Tongue (tissue), 2 donors: ENCODE measurements around the gene COA7. TPM values are rescaled to one million over a fixed set of nuclear protein-coding genes. Genes with fewer than 3 reads are reported as not detected.
"Not testable (repeated sequence)": the region's sequence is repeated elsewhere in the genome, so short reads cannot be mapped to it uniquely, and the experiment has no call there.

ENCODE experiments used
- DNase-seq: peaks from one replicate; pipeline ENCODE4 v3.0.0-alpha.2; 2015
- total RNA-seq: library from RNA; depleted of rRNA; stranded (reverse); fragments of >200 nt; gene quantifications from one replicate; pipeline ENCODE4 v1.2.3, GENCODE V29; 2014

Gene COA7
- total RNA-seq, 1 donor from 2014 or later = 17.7 TPM

GRCh38 chr1:52706136-52706670, 8.1 kb upstream of the COA7 start:
- DNase-seq = no peak

- peak; percentile 95 for DNase-seq
Measured at GRCh38 chr1:52702886-52703787, 5.0 kb upstream of the COA7 start.

- DNase-seq = no peak
Measured at GRCh38 chr1:52695627-52696026, 2.5 kb downstream of the COA7 start.

- no peak for DNase-seq
Measured at GRCh38 chr1:52693843-52694242, 4.3 kb downstream of the COA7 start.

- DNase-seq = not testable (repeated sequence)
Measured at GRCh38 chr1:52693351-52693750, 4.8 kb downstream of the COA7 start.

GRCh38 chr1:52692697-52693096, 5.5 kb downstream of the COA7 start:
- DNase-seq = no peak

GRCh38 chr1:52691821-52692220, 6.3 kb downstream of the COA7 start:
- no peak for DNase-seq

- no peak for DNase-seq
Measured at GRCh38 chr1:52686830-52687229, 11.3 kb downstream of the COA7 start.

GRCh38 chr1:52686261-52686751, 11.8 kb downstream of the COA7 start:
- DNase-seq = peak; percentile 87

GRCh38 chr1:52684545-52684944, 13.6 kb downstream of the COA7 start:
- no peak for DNase-seq

GRCh38 chr1:52683367-52683940, 14.7 kb downstream of the COA7 start:
- DNase-seq = no peak

GRCh38 chr1:52681136-52681535, 17.0 kb downstream of the COA7 start:
- DNase-seq = no peak

- no peak for DNase-seq
Measured at GRCh38 chr1:52680353-52680752, 17.8 kb downstream of the COA7 start.

GRCh38 chr1:52679498-52679897, 18.6 kb downstream of the COA7 start:
- DNase-seq = no peak

GRCh38 chr1:52679048-52679447, 19.1 kb downstream of the COA7 start:
- peak; percentile 83 for DNase-seq

- DNase-seq = no peak
Measured at GRCh38 chr1:52677076-52677806, 20.9 kb downstream of the COA7 start.

- DNase-seq = peak; percentile 80
Measured at GRCh38 chr1:52676249-52676903, 21.8 kb downstream of the COA7 start.

GRCh38 chr1:52674497-52675384, 23.4 kb downstream of the COA7 start:
- no peak for DNase-seq

GRCh38 chr1:52673513-52673912, 24.6 kb downstream of the COA7 start:
- DNase-seq = no peak

GRCh38 chr1:52672946-52673345, 25.2 kb downstream of the COA7 start:
- no peak for DNase-seq

- DNase-seq = no peak
Measured at GRCh38 chr1:52670604-52671003, 27.5 kb downstream of the COA7 start.
